Measurements from ENCODE around the gene VDR.

VDR gene

GRCh38 chr12:47862881-47863280 is 41.9 kb downstream of the VDR start:
- no peak for TF ChIP-seq GLIS3 (CRISPR knock-in tag; IDR thresholded peaks at IDR 0.05)
- no peak for TF ChIP-seq RARB (CRISPR knock-in tag; IDR thresholded peaks at IDR 0.05)
- TF ChIP-seq ISL1 (CRISPR knock-in tag; IDR thresholded peaks at IDR 0.05), result no peak
- no peak for TF ChIP-seq BACH2 (CRISPR knock-in tag; IDR thresholded peaks at IDR 0.05; ENCODE audit: borderline replicate concordance)
- TF ChIP-seq ZC3H10 (CRISPR knock-in tag; IDR thresholded peaks at IDR 0.05), result no peak
- no peak for TF ChIP-seq OSR1 (CRISPR knock-in tag; IDR thresholded peaks at IDR 0.05)
- no peak for TF ChIP-seq PPARA (CRISPR knock-in tag; IDR thresholded peaks at IDR 0.05; ENCODE audit: borderline replicate concordance)
- no peak for TF ChIP-seq TCF4 (CRISPR knock-in tag; IDR thresholded peaks at IDR 0.05; ENCODE audit: borderline replicate concordance)
- TF ChIP-seq ZFP30 (CRISPR knock-in tag; IDR thresholded peaks at IDR 0.05), result no peak
- TF ChIP-seq ARNTL (CRISPR knock-in tag; IDR thresholded peaks at IDR 0.05; ENCODE audit: borderline replicate concordance, low read depth), result no peak
- no peak for ATAC-seq

- TF ChIP-seq ZFP30 (CRISPR knock-in tag; IDR thresholded peaks at IDR 0.05) (no peak), ZNF565 (CRISPR knock-in tag; conservative IDR thresholded peaks at IDR 0.05; ENCODE audit: low read depth) (no peak), ARNTL (CRISPR knock-in tag; IDR thresholded peaks at IDR 0.05; ENCODE audit: borderline replicate concordance, low read depth) (no peak), ESRRG (CRISPR knock-in tag; IDR thresholded peaks at IDR 0.05) (no peak), CSDC2 (CRISPR knock-in tag; IDR thresholded peaks at IDR 0.05) (no peak), BACH2 (CRISPR knock-in tag; IDR thresholded peaks at IDR 0.05; ENCODE audit: borderline replicate concordance) (no peak), POU6F1 (CRISPR knock-in tag; IDR thresholded peaks at IDR 0.05; ENCODE audit: borderline replicate concordance, low read depth) (no peak), OSR1 (CRISPR knock-in tag; IDR thresholded peaks at IDR 0.05) (no peak), CREB5 (CRISPR knock-in tag; IDR thresholded peaks at IDR 0.05; ENCODE audit: low read depth) (no peak), PATZ1 (CRISPR knock-in tag; IDR thresholded peaks at IDR 0.05; ENCODE audit: borderline replicate concordance) (no peak), ZC3H10 (CRISPR knock-in tag; IDR thresholded peaks at IDR 0.05) (no peak), ZFP3 (CRISPR knock-in tag; IDR thresholded peaks at IDR 0.05) (no peak), ZNF8 (CRISPR knock-in tag; IDR thresholded peaks at IDR 0.05) (no peak), SNAI2 (CRISPR knock-in tag; IDR thresholded peaks at IDR 0.05) (no peak)
- ATAC-seq, result no peak
Observed at GRCh38 chr12:47862167-47862750, 42.5 kb downstream of the VDR start.

- TF ChIP-seq CREB5 (CRISPR knock-in tag; IDR thresholded peaks at IDR 0.05; ENCODE audit: low read depth) (no peak), RARB (CRISPR knock-in tag; IDR thresholded peaks at IDR 0.05) (no peak), OSR1 (CRISPR knock-in tag; IDR thresholded peaks at IDR 0.05) (no peak), BACH2 (CRISPR knock-in tag; IDR thresholded peaks at IDR 0.05; ENCODE audit: borderline replicate concordance) (no peak), ESRRG (CRISPR knock-in tag; IDR thresholded peaks at IDR 0.05) (no peak), TOX (CRISPR knock-in tag; IDR thresholded peaks at IDR 0.05; ENCODE audit: borderline replicate concordance) (no peak), ZNF565 (CRISPR knock-in tag; conservative IDR thresholded peaks at IDR 0.05; ENCODE audit: low read depth) (no peak), ZFP3 (CRISPR knock-in tag; IDR thresholded peaks at IDR 0.05) (no peak), POU6F1 (CRISPR knock-in tag; IDR thresholded peaks at IDR 0.05; ENCODE audit: borderline replicate concordance, low read depth) (no peak)
- no peak for ATAC-seq
Observed at GRCh38 chr12:47860873-47861272, 43.9 kb downstream of the VDR start.
